ENCODE results near the gene MCOLN1.
"Not testable (repeated sequence)": the region's sequence is repeated elsewhere in the genome, so short reads cannot be mapped to it uniquely, and the experiment has no call there.

Gene MCOLN1

DNA sequence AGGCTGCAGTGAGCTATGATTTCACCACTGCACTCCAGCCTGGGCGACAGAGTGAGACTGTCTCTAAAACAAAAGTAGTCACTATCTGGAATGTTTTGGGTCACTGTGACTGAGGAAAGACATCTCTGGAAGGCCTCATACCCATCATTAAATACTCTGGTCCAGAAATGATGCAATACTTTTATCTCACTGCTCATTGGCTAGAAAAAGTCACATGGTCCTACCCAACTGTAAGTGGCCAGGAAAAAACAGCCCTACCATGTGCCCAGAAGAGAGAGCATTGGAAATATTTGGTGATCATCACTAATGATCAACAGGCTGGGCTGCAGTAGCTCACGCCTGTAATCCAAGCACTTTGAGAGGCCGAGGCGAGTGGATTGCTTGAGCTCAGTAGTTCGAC is 42.9 kb downstream of the MCOLN1 start:
- DNase-seq (ENCODE audit: extremely low read depth, low read depth), result no peak
- TF ChIP-seq, protein P1, sequence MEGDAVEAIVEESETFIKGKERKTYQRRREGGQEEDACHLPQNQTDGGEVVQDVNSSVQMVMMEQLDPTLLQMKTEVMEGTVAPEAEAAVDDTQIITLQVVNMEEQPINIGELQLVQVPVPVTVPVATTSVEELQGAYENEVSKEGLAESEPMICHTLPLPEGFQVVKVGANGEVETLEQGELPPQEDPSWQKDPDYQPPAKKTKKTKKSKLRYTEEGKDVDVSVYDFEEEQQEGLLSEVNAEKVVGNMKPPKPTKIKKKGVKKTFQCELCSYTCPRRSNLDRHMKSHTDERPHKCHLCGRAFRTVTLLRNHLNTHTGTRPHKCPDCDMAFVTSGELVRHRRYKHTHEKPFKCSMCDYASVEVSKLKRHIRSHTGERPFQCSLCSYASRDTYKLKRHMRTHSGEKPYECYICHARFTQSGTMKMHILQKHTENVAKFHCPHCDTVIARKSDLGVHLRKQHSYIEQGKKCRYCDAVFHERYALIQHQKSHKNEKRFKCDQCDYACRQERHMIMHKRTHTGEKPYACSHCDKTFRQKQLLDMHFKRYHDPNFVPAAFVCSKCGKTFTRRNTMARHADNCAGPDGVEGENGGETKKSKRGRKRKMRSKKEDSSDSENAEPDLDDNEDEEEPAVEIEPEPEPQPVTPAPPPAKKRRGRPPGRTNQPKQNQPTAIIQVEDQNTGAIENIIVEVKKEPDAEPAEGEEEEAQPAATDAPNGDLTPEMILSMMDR (IDR thresholded peaks at IDR 0.05; ENCODE audit: low read depth, low read length), result no peak

DNA sequence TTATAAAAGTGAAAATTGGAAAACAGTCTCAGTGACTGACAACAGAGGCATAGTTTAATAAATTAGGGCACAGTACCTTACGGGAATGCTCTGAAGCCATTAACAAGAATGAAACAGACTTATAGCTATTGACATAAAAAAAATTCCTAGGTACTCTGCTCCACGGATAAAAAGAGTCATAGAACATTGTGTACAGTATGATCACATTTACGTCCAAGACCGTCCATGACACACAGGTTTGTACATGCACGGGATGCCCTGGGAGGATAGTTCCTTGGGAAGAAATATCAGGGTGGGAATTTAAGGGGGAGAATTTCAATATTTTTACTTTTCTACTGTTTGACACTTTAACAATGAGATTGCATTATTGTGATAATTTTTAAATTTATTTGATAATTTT is 48.3 kb downstream of the MCOLN1 start:
- TF ChIP-seq, protein P1 (IDR thresholded peaks at IDR 0.05; ENCODE audit: low read depth, low read length), result no peak
- no peak for DNase-seq (ENCODE audit: extremely low read depth, low read depth)

DNA sequence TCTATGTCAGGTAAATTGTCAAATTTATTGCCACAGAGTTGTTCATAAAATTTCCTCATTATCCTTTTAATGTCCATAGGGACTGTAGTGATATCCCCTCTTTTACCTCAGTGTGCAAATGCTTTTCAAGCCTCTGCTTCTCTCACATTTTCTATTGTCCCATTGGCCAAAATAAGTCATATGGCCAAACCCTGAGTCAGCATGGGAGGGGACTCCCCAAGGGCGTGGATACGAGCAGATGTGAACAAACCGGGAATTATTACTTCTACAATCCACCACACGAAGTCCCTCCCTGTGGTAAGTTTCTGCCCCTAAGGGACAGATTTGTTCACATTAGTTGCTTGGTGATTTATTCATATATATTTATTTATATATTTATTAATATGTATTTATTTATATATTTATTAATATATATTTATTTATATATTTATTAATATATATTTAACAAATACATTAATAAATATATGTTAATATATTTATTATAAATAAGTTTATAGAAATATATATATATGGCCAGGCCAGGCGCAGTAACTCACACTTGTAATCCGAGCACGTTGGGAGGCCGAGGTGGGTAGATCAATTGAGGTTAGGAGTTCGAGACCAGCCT is 53.1 kb downstream of the MCOLN1 start:
- TF ChIP-seq, protein P1 (IDR thresholded peaks at IDR 0.05; ENCODE audit: low read depth, low read length), result no peak
- no peak for DNase-seq (ENCODE audit: extremely low read depth, low read depth)

DNA sequence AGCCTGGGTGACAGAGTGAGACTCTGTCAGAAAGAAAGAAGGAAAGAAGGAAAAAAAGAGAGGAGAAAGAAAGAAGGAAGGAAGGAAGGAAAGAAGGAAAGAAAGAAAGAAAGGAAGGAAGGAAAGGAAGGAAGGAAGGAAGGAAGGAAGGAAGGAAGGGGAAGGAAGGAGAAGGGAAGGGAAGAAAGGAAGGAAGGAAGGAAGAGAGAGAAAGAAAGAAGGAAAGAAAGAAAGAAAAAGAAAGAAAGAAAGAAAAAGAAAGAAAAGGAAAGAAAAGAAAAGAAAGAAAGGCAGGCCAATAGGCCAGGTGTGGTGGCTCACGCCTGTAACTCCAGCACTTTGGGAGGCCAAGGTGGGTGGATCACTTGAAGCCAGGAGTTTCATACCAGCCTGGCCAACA is 55.0 kb downstream of the MCOLN1 start:
- DNase-seq (ENCODE audit: extremely low read depth, low read depth), result not testable (repeated sequence)

DNA sequence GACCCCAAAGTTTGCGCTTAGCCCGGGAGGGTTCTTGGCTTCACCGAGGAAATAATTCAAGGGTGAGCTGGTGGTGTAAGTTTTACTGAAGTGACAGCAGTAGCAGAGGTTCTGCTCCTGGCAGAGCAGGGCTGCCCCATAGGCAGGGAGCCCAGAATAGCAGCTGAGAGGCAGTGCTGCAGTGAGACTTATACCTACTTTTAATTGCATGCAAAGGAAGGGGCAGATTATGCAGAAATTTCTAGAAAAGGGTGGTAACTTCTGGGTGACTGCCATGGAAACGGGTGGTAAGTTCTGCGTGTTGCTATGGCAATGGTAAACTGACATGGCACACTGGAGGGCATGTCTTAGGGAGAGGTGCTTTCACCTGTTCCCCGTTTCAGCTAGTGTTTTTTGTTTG is 55.7 kb downstream of the MCOLN1 start:
- TF ChIP-seq, protein P1 (IDR thresholded peaks at IDR 0.05; ENCODE audit: low read depth, low read length), result no peak
- no peak for DNase-seq (ENCODE audit: extremely low read depth, low read depth)

DNA sequence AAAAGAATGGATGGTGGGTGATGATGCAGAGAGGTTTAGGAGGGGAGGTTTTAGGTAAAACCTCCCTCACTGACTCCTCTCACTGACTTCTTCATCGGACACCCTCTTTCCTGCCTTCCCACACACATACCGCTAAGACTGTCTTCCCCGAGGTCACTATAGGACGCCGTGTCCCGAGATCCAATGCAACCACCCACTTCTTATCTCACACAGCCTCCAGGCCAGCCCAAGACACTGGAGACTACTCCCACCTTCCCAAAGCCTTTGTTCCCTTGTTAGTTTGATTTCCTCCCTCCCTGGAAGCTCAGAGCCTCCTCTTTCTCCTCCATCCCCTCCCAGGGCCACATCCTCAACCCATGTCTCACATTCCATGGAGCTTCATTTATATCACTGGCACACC is 56.8 kb downstream of the MCOLN1 start:
- TF ChIP-seq, protein P1 (IDR thresholded peaks at IDR 0.05; ENCODE audit: low read depth, low read length), result no peak
- no peak for DNase-seq (ENCODE audit: extremely low read depth, low read depth)

DNA sequence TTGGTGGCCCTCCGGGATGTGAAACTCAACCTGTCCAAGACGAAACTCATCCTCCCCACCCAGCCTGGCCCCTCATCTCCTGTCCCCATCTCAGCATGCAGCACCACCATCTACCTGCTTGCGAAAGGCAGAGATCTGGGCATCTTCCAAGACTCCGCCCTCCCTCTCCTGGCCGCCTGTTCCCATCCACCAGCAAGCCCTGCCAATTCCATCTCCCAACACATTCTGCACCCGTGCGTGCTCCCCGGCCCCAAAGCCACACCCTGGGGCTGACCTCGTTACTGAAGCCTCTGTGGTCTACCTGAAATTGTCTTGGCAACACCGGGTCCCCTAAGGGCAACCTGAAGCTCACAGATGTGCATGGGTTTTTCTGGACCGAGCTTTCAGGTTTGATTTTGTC is 60.0 kb downstream of the MCOLN1 start:
- DNase-seq (ENCODE audit: extremely low read depth, low read depth), result no peak
- TF ChIP-seq, protein P1 (IDR thresholded peaks at IDR 0.05; ENCODE audit: low read depth, low read length), result no peak
